Subcutaneous abdominal adipose tissue (tissue), 5 donors: ENCODE data around the gene TAF4B.

Experiments
- H3K27ac ChIP-seq: one replicate; pipeline ENCODE4 v1.7.0; 2013; ENCODE audit warnings: low read depth, mild to moderate bottlenecking, inconsistent platforms, low read length, moderate library complexity
- H3K27me3 ChIP-seq, 5 donors: one replicate each; pipeline ENCODE4 v1.7.0; 2013; ENCODE audit warnings: low read length in 5 of 5, inconsistent platforms in 1 of 5; ENCODE audit not compliant: control insufficient read depth in 5 of 5, insufficient read depth in 4 of 5
- H3K36me3 ChIP-seq, 5 donors: one replicate each; pipeline ENCODE4 v1.7.0; 2013; ENCODE audit warnings: low read length in 5 of 5; ENCODE audit not compliant: control insufficient read depth in 5 of 5, insufficient read depth in 5 of 5
- H3K4me1 ChIP-seq, 5 donors: one replicate each; pipeline ENCODE4 v1.7.0; 2013; ENCODE audit warnings: low read length in 5 of 5, mild to moderate bottlenecking in 3 of 5, moderate library complexity in 1 of 5; ENCODE audit not compliant: control insufficient read depth in 5 of 5, insufficient read depth in 5 of 5
- H3K4me3 ChIP-seq, 5 donors: one replicate each; pipeline ENCODE4 v1.7.0; 2013; ENCODE audit warnings: low read length in 5 of 5, low read depth in 1 of 5
- H3K9ac ChIP-seq, 5 donors: one replicate each; pipeline ENCODE4 v1.7.0; 2013; ENCODE audit warnings: low read length in 5 of 5, mild to moderate bottlenecking in 4 of 5, moderate library complexity in 3 of 5
- H3K9me3 ChIP-seq, 5 donors: one replicate each; pipeline ENCODE4 v1.7.0; 2013; ENCODE audit warnings: low read length in 5 of 5; ENCODE audit not compliant: control insufficient read depth in 5 of 5
- donor health status: healthy.
- donor health status: healthy.
- donor health status: healthy.
- donor health status: healthy.
- donor health status: healthy.

TAF4B gene

DNA sequence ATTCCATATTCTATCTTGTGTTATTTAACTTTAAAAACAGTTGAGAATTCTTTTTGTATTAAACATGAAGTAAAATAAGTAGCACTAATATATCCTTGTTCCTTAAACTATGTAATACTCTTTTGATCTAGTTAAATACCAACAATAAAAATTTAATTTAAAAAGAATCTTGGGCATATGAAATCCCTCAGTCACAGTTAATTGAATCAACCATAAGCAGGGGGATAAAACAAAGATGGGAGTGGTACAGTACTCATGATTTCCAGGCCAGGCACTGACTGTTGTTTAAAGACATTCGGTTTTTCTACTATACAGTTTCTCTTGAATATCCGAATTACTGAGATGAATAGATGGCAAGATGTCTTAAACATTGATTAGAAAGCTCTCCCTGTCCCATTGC lies 99.5 kb downstream of the TAF4B start:
- H3K9me3 ChIP-seq = no peaks in the 10 kb centered on the region
- H3K4me1 ChIP-seq = no peaks in the 10 kb centered on the region
- H3K4me3 ChIP-seq = no peak overlapping the region
- H3K27me3 ChIP-seq = no peaks in the 10 kb centered on the region
- no peak overlapping the region for H3K27ac ChIP-seq
- peaks cover 0 to 8% (median 4%) of the 10 kb centered on the region in 5 donors for H3K36me3 ChIP-seq
- no peak overlapping the region for H3K9ac ChIP-seq

DNA sequence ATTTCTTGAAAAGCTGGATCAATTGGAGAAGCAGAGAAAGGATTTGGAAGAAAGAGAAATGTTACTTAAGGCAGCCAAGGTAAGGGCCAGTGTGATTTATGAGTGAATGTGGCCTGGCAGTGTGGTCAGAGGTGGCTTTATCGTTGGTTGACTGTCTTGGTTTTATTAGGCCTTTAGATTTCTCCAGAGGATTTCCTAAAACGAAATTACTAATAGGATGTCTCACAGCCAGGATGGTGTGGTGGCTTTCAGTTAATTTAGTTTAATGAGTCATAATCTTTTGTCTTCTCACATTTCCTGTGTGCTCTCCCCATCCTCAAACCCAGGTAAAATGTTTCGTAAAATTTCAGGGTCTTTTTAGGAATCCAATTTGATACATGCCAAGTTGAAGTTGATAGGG lies 100.8 kb downstream of the TAF4B start:
- Histone ChIP-seq H3K27ac (no peak overlapping the region), H3K9me3 (no peaks in the 10 kb centered on the region), H3K4me1 (no peaks in the 10 kb centered on the region), H3K27me3 (no peaks in the 10 kb centered on the region), H3K4me3 (no peak overlapping the region), H3K36me3 (peaks cover 0 to 8% (median 0%) of the 10 kb centered on the region in 5 donors), H3K9ac (no peak overlapping the region)

DNA sequence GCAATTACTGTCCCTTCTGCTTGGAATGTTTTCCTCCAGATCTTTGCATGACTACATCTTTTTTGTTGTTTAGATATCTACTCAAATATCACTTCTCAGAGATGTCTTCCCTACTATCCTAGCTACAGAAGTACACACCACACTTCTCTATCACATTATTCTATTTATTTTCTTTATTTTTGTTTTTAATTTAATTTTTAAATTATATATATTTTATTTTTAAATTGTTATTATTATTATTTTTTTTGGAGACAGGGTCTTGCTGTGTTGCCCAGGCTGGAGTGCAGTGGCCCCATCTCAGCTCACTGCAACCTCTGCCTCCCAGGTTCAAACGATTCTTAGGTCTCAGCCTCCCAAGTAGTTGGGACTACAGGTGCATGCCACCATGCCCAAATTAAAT lies 106.7 kb downstream of the TAF4B start:
- H3K4me1 ChIP-seq = peaks cover 0 to 24% (median 19%) of the 10 kb centered on the region in 5 donors
- no peak overlapping the region for H3K27ac ChIP-seq
- no peak overlapping the region for H3K9ac ChIP-seq

GRCh38 chr18:26335156-26335555 lies 108.9 kb downstream of the TAF4B start:
- Histone ChIP-seq H3K4me3 (no peak overlapping the region), H3K27ac (peak overlapping the region; percentile 3), H3K27me3 (no peaks in the 10 kb centered on the region), H3K9me3 (no peaks in the 10 kb centered on the region), H3K36me3 (peaks cover 0 to 5% (median 0%) of the 10 kb centered on the region in 5 donors), H3K4me1 (peaks cover 0 to 24% (median 19%) of the 10 kb centered on the region in 5 donors), H3K9ac (no peak overlapping the region)

More for the DNA sequence above, 106.7 kb downstream of the TAF4B start:
- no peaks in the 10 kb centered on the region for H3K27me3 ChIP-seq
- peaks cover 0 to 8% (median 0%) of the 10 kb centered on the region in 5 donors for H3K36me3 ChIP-seq
- no peaks in the 10 kb centered on the region for H3K9me3 ChIP-seq
- no peak overlapping the region for H3K4me3 ChIP-seq

DNA sequence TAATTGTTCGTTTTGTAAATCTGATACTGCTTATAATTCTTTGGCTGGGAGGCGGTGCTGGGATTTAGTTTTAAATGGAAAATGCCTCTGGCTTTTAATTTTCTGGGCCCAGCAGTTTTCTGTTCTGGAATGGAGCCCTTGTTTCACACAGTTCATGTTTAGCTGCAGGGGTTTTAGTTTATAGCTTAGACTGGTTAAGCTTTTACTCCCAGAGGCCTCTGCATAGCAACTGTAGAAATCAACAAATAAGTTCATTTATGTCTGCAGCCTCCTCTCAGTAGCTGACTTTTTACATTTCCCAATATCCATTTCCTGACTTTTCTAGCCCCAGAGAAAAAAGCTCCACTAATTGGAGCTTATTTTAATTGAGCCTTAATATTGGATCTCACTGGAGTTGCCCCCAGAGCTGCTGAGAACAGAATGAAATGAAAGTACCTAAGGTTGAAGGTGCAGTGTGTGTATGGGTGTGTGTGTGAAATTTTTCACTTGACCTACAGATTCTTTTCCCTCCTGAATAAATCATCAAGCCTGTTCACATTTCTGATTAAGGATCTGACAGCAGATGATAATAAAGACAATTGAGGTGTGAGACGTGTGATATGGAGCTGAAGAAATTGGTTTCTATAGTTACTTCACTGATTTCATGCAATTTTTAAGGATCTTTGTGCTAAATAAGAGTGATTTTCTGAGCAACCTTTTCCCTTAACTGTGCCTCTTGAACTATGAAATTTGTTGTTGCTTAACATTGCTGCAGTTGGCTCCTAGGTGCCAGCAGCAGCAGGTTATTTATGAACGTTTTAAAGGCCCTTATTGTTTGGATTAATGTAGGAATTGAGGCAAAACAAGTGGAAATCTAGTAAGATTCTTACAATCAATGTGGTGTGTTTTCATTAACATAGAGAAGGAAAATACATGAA lies 109.6 kb downstream of the TAF4B start:
- H3K36me3 ChIP-seq = no peaks in the 10 kb centered on the region
- H3K27me3 ChIP-seq = no peaks in the 10 kb centered on the region
- peak overlapping the region; percentile 3 for H3K27ac ChIP-seq
- H3K4me3 ChIP-seq = no peak overlapping the region
- H3K4me1 ChIP-seq = peaks cover 0 to 24% (median 19%) of the 10 kb centered on the region in 5 donors
- H3K9ac ChIP-seq = peak overlapping the region in 1 of 5 donors; percentile 66
- H3K9me3 ChIP-seq = no peaks in the 10 kb centered on the region

DNA sequence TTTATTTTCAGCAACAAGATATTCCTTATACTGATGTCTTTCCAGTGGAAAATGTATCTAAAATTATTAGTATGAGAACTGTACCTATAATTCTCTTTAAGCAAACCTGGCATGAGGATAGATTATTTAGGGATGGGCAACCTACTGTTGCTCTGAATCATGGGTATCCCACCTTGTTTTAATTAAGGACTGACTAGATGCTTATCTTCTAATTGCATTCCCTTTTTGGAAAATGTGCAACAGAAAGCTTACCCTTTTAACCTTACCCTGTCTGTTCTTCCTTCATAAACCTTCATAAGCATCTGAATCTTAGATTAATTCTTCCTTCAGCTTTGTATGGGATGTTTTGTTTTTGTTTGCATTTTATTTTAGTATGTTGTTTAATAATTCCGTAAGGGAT lies 110.3 kb downstream of the TAF4B start:
- no peaks in the 10 kb centered on the region for H3K36me3 ChIP-seq
- H3K27ac ChIP-seq = no peak overlapping the region
- H3K4me3 ChIP-seq = no peak overlapping the region

GRCh38 chr18:26342646-26343045 lies 116.4 kb downstream of the TAF4B start:
- peaks cover 0 to 14% (median 0%) of the 10 kb centered on the region in 5 donors for H3K9me3 ChIP-seq
- H3K36me3 ChIP-seq = peaks cover 0 to 3% (median 0%) of the 10 kb centered on the region in 5 donors
- no peak overlapping the region for H3K4me3 ChIP-seq
- no peak overlapping the region for H3K27ac ChIP-seq
- no peaks in the 10 kb centered on the region for H3K4me1 ChIP-seq
- no peaks in the 10 kb centered on the region for H3K27me3 ChIP-seq
- no peak overlapping the region for H3K9ac ChIP-seq

More for the DNA sequence above, 110.3 kb downstream of the TAF4B start:
- no peaks in the 10 kb centered on the region for H3K9me3 ChIP-seq
- no peak overlapping the region for H3K9ac ChIP-seq
- peaks cover 0 to 24% (median 19%) of the 10 kb centered on the region in 5 donors for H3K4me1 ChIP-seq
- H3K27me3 ChIP-seq = no peaks in the 10 kb centered on the region

DNA sequence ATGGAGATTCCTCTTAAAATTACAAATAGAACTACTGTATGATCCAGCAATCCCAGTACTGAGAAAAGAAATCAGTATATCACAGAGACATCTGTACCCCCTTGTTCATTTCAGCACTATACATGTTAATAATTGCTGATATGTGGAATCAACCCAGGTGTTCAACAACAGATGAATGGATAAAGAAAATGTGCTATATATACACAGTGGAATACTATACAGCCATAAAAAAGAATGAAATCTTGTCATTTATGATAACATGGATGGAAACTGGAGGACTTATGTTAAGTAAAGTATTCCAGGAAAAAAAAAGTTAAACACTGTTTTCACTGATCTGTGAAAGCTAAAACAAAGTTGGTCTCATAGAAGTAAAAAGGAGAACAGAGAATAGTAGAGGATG lies 124.7 kb downstream of the TAF4B start:
- peaks cover 0 to 11% (median 2%) of the 10 kb centered on the region in 5 donors for H3K9me3 ChIP-seq
- H3K36me3 ChIP-seq = no peaks in the 10 kb centered on the region
- no peak overlapping the region for H3K9ac ChIP-seq
- H3K27ac ChIP-seq = no peak overlapping the region
- no peak overlapping the region for H3K4me3 ChIP-seq
- no peaks in the 10 kb centered on the region for H3K4me1 ChIP-seq
- H3K27me3 ChIP-seq = no peaks in the 10 kb centered on the region

DNA sequence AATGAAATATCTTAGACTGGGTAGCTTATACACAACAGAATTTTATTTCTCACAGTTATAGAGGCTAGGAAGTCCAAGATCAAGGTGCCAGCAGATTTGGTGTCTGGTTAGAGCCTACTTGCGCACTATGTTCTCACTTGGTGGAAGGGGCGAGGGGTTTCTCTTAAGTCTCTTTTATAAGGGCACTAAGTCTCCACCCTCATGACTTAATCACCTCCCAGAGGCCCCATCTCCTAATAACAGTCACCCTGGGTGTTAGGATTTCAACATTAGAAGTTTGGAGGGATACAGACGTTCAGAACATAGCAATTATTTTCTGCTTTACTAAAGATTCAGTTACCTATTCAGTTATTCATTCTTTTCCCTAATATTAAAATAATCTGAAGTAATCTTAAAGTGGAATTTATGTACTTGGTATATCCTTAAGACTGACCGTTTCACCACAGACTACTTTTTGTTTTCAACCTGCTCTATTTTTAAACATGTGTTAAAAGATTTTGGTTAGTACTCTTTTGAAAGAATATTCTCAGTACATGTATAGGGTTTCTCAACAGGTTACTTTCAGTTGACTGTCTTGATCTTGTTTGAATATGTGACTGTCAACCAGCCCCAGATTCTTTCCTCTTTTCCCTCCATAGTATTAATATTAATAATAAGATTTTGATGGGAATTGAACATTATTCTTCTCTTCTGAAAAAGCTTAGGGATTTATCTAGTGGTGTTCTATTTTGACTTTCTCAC lies 130.0 kb downstream of the TAF4B start:
- no peak overlapping the region for H3K4me3 ChIP-seq
- peaks cover 0 to 3% (median 0%) of the 10 kb centered on the region in 5 donors for H3K36me3 ChIP-seq
- no peaks in the 10 kb centered on the region for H3K4me1 ChIP-seq

GRCh38 chr18:26357960-26358359 lies 131.7 kb downstream of the TAF4B start:
- no peak overlapping the region for H3K9ac ChIP-seq
- H3K27ac ChIP-seq = no peak overlapping the region
- peaks cover 0 to 3% (median 0%) of the 10 kb centered on the region in 5 donors for H3K36me3 ChIP-seq
- no peaks in the 10 kb centered on the region for H3K27me3 ChIP-seq
- H3K4me3 ChIP-seq = no peak overlapping the region
- no peaks in the 10 kb centered on the region for H3K9me3 ChIP-seq
- no peaks in the 10 kb centered on the region for H3K4me1 ChIP-seq

More for the DNA sequence above, 130.0 kb downstream of the TAF4B start:
- H3K27ac ChIP-seq = no peak overlapping the region
- no peaks in the 10 kb centered on the region for H3K9me3 ChIP-seq
- H3K9ac ChIP-seq = no peak overlapping the region
- no peaks in the 10 kb centered on the region for H3K27me3 ChIP-seq
